NCI-H69 (cell line): ENCODE measurements around the gene GRIK1.

ENCODE experiments used
- DNase-seq: peaks from one replicate; lab custom pipeline; 2025; lab: John Stamatoyannopoulos, UW

The GRIK1 gene

GRCh38 chr21:29909571-29909970 lies 30.2 kb downstream of the GRIK1 start:
- DNase-seq: no peak

- DNase-seq: peak; percentile 68
Observed at GRCh38 chr21:29904359-29905282, 35.2 kb downstream of the GRIK1 start.

GRCh38 chr21:29896884-29897283 lies 42.9 kb downstream of the GRIK1 start:
- no peak for DNase-seq

- DNase-seq: no peak
Observed at GRCh38 chr21:29893687-29894086, 46.1 kb downstream of the GRIK1 start.

- DNase-seq: peak; percentile 78
Observed at GRCh38 chr21:29892379-29892778, 47.4 kb downstream of the GRIK1 start.

- DNase-seq: no peak
Observed at GRCh38 chr21:29888437-29888836, 51.4 kb downstream of the GRIK1 start.

- no peak for DNase-seq
Observed at GRCh38 chr21:29887313-29888009, 52.3 kb downstream of the GRIK1 start.

GRCh38 chr21:29885491-29885890 lies 54.3 kb downstream of the GRIK1 start:
- DNase-seq: no peak

- peak; percentile 37 for DNase-seq
Observed at GRCh38 chr21:29875873-29876272, 63.9 kb downstream of the GRIK1 start.

GRCh38 chr21:29875036-29875716 lies 64.6 kb downstream of the GRIK1 start:
- peak; percentile 8 for DNase-seq

GRCh38 chr21:29873908-29874307 lies 65.9 kb downstream of the GRIK1 start:
- no peak for DNase-seq

- no peak for DNase-seq
Observed at GRCh38 chr21:29870814-29871213, 69.0 kb downstream of the GRIK1 start.

- no peak for DNase-seq
Observed at GRCh38 chr21:29867796-29868195, 72.0 kb downstream of the GRIK1 start.

- peak; percentile 45 for DNase-seq
Observed at GRCh38 chr21:29860346-29860745, 79.5 kb downstream of the GRIK1 start.

- no peak for DNase-seq
Observed at GRCh38 chr21:29857150-29857549, 82.6 kb downstream of the GRIK1 start.

- DNase-seq: no peak
Observed at GRCh38 chr21:29854795-29855194, 85.0 kb downstream of the GRIK1 start.

- no peak for DNase-seq
Observed at GRCh38 chr21:29851611-29852010, 88.2 kb downstream of the GRIK1 start.

- DNase-seq: peak; percentile 75
Observed at GRCh38 chr21:29849735-29850176, 90.0 kb downstream of the GRIK1 start.

GRCh38 chr21:29843804-29844203 lies 96.0 kb downstream of the GRIK1 start:
- DNase-seq: no peak

GRCh38 chr21:29834617-29835016 lies 105.2 kb downstream of the GRIK1 start:
- DNase-seq: no peak

GRCh38 chr21:29832217-29832616 lies 107.6 kb downstream of the GRIK1 start:
- no peak for DNase-seq

GRCh38 chr21:29829564-29830275 lies 110.1 kb downstream of the GRIK1 start:
- DNase-seq: no peak
